GM19193 (cell line): ENCODE results near the gene PDGFC.

ENCODE experiments used
- POLR2A ChIP-seq: IDR thresholded peaks from 4 replicates; pipeline ENCODE4 v1.6.1; 2011; ENCODE audit not compliant: insufficient read depth, insufficient read length; ENCODE audit errors: extremely low read depth

PDGFC gene

GRCh38 chr4:156992943-156993342 lies 21.3 kb upstream of the PDGFC start:
- TF ChIP-seq POLR2A = no peak

- no peak for TF ChIP-seq POLR2A
Measured at GRCh38 chr4:156991161-156991560, 19.6 kb upstream of the PDGFC start.

- no peak for TF ChIP-seq POLR2A
Measured at GRCh38 chr4:156983366-156983765, 11.8 kb upstream of the PDGFC start.

GRCh38 chr4:156981262-156981769 lies 9.7 kb upstream of the PDGFC start:
- no peak for TF ChIP-seq POLR2A

- TF ChIP-seq POLR2A = no peak
Measured at GRCh38 chr4:156977435-156978160, 6.0 kb upstream of the PDGFC start.

- no peak for TF ChIP-seq POLR2A
Measured at GRCh38 chr4:156976147-156976546, 4.5 kb upstream of the PDGFC start.

GRCh38 chr4:156975686-156976085 lies 4.1 kb upstream of the PDGFC start:
- TF ChIP-seq POLR2A = no peak

GRCh38 chr4:156974264-156974663 lies 2.7 kb upstream of the PDGFC start:
- no peak for TF ChIP-seq POLR2A

- no peak for TF ChIP-seq POLR2A
Measured at GRCh38 chr4:156972379-156973015, 898 bp upstream of the PDGFC start.

GRCh38 chr4:156971165-156971675 lies 379 bp downstream of the PDGFC start:
- TF ChIP-seq POLR2A = no peak

- no peak for TF ChIP-seq POLR2A
Measured at GRCh38 chr4:156970501-156971164, 966 bp downstream of the PDGFC start.

- TF ChIP-seq POLR2A = no peak
Measured at GRCh38 chr4:156969911-156970310, 1.7 kb downstream of the PDGFC start.

- TF ChIP-seq POLR2A = no peak
Measured at GRCh38 chr4:156969101-156969500, 2.5 kb downstream of the PDGFC start.

- no peak for TF ChIP-seq POLR2A
Measured at GRCh38 chr4:156968479-156968984, 3.1 kb downstream of the PDGFC start.

GRCh38 chr4:156966836-156967235 lies 4.8 kb downstream of the PDGFC start:
- TF ChIP-seq POLR2A = no peak
